A172 (cell line): ENCODE measurements around the gene JOSD2. TPM values are rescaled to one million over a fixed set of nuclear protein-coding genes. Genes with fewer than 3 reads are reported as not detected.
"Not testable (repeated sequence)": the region's sequence is repeated elsewhere in the genome, so short reads cannot be mapped to it uniquely, and the experiment has no call there.

Source experiments
- DNase-seq: peaks from one replicate; pipeline ENCODE4 v3.0.0-alpha.2; 2015; ENCODE audit warnings: low spot score
- total RNA-seq: library from RNA; depleted of rRNA; stranded (reverse); fragments of >200 nt; shearing (Covaris generic); gene quantifications from 2 replicates; pipeline ENCODE4 v1.2.3, GENCODE V29; 2014

Gene JOSD2
- total RNA-seq, 1 experiment from 2014 or later: 38.4 TPM

- DNase-seq: no peak
These were observed 36.6 kb upstream of the JOSD2 start for GRCh38 chr19:50547385-50548190.

DNA sequence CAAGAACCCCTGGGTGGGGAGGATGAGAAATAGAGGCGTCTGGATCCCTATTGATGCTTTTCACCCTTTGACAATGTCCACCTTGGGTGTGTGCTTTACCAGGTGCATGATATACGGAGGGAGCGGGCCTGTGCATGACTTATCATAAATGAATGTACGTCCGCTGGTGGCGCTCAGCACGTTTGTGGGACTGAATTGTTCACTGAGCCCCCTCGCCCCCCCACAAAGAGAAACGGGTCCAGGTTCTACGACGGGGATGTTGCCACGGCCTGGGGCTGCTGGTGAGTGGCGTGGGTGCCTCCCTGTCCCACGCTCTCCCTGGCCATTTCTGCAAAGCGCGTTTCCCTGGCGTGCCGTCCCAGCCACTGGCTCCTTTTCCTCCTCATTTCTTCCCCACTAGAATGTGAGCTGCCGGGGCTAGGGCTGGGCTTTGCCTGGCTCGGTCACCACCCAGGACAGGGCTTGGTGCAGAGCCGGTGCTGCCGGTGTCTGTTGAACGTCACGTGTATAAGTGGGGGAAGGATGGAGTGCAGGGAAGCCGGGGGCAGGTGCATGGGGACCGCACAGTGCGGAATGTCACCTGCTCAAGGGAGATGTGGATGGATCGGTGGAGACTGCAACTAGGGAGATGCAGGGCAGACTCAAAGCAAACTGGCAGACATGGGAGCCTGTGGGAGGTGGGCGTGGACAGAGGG lies 35.7 kb upstream of the JOSD2 start:
- no peak for DNase-seq

- DNase-seq: no peak
These were observed 32.0 kb upstream of the JOSD2 start for GRCh38 chr19:50542943-50543342.

DNA sequence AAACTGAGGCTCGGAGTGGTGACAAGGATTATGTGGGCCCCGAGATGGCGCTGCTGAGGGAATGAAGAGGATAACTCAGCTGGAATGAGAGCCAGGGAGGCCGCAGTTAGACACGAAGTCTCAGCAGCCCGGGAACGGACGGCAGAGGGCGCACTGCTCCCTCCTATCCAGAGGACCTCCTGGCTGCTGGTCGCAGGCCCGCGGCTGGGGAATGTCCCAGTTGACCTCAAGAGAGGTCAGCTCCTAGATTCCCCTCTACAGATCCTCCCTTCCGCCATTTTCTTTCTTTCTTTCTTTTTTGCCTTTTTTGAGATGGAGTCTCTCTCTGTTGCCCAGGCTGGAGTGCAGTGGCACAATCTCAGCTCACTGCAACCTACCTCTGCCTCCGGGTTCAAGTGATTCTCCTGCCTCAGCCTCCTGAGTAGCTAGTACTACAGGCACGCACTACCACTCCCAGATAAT lies 26.8 kb upstream of the JOSD2 start:
- DNase-seq: peak; percentile 81

GRCh38 chr19:50537306-50537685 lies 26.3 kb upstream of the JOSD2 start:
- DNase-seq: no peak

DNA sequence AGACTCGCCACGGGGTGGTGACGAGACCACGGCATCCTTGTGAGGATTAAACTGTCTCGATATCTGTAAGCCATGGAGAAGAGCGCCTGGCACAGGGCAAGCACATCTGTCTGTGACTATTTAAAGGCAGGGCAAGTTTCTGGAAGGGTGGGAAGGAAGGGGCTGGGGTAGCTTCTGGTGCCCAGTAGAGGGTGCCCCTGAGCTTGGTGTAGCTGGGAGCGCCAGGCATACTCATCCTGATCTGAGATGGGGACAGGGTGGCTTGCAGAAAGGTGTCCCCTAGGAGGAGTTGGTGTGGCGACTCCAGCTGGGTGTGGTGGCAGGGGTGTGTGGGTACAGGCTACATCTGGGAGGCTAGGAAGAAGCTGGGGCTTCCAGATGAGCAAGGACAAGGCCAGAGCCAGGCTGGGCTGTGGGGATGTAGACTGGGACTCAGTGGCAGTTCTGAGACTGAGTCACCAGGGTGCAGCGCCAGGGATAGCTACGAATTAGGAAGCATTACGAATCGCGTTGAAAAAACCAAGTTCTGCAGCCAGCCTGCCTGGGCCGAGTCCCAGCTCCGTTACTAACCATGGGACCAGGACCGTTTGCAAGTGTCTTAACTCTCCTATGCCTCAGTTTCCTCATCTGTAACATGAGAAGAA lies 25.8 kb upstream of the JOSD2 start:
- DNase-seq: no peak

- DNase-seq: no peak
These were observed 24.7 kb upstream of the JOSD2 start for GRCh38 chr19:50535672-50536187.

DNA sequence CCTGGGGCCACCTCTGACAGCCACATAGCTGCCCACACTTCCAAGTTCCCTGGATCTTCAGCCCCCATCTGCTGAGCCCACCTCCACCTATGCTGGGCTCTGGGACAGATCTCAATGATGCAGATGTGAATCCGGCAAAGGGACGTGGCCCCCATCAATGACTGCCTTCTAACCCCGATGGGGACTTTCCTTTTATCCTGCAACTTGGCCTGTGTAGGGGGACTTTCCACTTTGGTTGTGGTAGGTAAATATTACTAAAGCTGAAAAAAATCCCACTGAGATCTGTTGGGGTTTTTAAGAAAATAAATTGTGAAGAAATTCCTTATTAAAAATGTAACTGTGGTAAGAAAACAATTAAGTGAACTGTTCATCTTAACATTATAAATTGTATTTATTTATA lies 23.5 kb upstream of the JOSD2 start:
- no peak for DNase-seq

- no peak for DNase-seq
These were observed 22.0 kb upstream of the JOSD2 start for GRCh38 chr19:50532952-50533351.

- DNase-seq: no peak
These were observed 20.2 kb upstream of the JOSD2 start for GRCh38 chr19:50531171-50531612.

GRCh38 chr19:50528052-50528451 lies 17.1 kb upstream of the JOSD2 start:
- not testable (repeated sequence) for DNase-seq

GRCh38 chr19:50522881-50523280 lies 11.9 kb upstream of the JOSD2 start:
- DNase-seq: no peak

GRCh38 chr19:50520822-50521465 lies 10.0 kb upstream of the JOSD2 start:
- no peak for DNase-seq

DNA sequence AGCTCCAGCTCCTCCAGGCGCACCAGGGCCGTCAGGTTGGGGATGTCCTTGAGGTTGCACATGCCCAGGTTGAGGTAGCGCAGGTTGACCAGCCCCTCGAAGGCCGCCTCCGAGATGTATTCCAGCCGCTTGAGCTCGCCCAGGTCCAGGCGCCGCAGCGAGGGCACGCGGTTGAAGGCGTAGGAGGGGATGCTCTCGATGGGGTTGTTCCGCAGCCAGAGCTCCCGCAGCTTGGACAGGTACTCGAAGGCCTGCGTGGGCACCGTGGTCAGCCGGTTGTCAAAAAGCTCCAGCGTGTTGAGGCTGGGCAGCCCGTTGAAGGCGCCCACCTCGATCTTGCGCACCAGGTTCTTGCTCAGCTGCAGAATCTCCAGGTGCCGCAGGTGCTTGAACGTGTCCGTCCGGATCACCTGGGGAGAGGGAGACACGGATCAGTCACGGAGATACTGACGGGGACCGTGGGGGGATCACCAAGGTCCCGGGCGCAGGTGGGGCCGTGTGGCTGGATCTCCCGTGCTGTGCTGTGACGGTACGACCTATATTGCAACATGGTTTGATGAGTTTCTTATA lies 8.1 kb upstream of the JOSD2 start:
- DNase-seq: no peak

DNA sequence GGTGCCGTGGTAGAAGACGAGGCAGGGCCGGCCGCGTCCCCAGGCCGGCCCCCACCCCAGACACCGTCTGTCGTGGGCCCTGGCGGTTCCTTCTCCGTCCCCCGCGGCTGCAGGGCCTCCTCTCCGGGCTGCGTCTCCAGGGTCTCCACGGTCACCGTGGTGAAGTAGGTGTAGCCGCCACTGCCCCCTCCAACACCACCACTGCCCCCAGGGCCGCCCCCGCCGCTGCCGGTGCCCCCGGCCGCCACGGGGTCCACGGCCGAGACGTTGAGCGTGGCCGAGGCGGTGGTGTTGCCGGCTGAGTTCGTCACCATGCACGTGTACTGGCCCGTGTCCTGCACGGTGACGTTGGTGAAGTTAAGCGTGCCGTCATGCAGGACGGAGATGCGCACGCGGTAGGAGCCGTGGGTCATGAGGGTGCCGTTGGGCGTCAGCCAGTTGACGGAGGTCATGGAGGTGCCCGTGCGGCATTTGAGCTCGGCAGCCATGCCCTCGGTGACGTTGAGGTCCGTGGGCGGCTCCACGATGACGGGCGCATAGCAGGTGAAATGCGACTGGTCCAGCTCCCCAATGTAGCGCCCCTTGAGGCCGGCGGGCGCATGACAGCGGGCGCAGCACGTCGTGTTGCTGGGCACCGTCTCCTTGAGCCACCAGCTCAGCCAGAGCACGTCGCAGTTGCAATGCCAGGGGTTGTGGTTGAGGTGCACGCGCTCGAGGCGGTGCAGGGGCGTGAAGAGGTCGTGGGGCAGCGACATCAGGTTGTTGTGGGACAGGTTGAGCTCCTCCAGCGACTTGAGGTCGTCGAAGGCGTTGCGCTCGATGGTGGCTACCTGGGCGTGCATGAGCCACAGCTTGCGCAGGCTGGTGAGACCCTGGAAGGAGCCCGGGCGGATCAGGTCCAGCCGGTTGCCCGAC lies 7.4 kb upstream of the JOSD2 start:
- DNase-seq: no peak

DNA sequence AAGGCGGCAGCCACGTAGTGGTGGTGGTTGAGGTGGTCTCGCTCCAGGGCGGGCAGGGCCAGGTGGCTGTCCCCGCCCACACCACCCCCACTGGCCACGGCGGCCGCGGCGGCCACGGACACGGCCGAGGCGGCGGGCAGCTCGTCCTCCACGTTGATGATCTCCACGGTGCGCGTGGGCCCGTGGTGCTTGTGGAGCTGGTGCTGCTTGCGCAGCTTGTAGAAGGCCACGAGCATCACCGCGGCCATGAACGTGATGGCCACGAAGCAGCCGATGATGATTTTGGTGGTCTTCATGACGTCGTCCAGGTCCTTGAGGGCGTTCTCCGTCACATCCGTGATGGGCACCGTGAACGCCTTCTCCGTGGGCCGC lies 6.7 kb upstream of the JOSD2 start:
- DNase-seq: no peak

- DNase-seq: no peak
These were observed 6.1 kb upstream of the JOSD2 start for GRCh38 chr19:50516964-50517703.

GRCh38 chr19:50516456-50516855 lies 5.5 kb upstream of the JOSD2 start:
- DNase-seq: no peak

DNA sequence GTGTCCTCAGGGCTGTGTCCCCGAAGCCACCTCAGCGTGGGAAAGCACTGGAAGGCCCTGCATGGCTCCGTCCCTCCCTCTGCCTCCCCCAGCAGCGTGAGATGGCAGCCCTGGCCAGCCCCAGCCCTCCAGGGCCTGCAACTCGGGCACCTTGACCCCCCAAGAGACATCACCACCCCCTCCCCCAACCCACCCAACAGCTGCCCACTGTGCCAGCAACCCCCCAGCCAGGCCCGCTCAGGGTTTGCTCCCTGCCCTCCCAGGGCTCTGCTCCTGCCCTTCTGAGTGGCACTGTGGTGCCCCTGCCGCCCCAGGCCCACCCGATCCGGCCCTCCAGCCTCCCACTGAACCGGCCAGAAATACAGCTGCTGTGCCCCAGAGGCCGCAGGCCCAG lies 4.2 kb upstream of the JOSD2 start:
- DNase-seq: no peak
